NCI-H146 treated with DMSO at 0.1 percent for 48 hours (cell line): Measurements from ENCODE around the gene SLC26A9.

Source experiments
- DNase-seq: peaks from one replicate; lab custom pipeline; 2025; ENCODE audit not compliant: unreplicated experiment; lab: John Stamatoyannopoulos, UW

SLC26A9 gene

DNA sequence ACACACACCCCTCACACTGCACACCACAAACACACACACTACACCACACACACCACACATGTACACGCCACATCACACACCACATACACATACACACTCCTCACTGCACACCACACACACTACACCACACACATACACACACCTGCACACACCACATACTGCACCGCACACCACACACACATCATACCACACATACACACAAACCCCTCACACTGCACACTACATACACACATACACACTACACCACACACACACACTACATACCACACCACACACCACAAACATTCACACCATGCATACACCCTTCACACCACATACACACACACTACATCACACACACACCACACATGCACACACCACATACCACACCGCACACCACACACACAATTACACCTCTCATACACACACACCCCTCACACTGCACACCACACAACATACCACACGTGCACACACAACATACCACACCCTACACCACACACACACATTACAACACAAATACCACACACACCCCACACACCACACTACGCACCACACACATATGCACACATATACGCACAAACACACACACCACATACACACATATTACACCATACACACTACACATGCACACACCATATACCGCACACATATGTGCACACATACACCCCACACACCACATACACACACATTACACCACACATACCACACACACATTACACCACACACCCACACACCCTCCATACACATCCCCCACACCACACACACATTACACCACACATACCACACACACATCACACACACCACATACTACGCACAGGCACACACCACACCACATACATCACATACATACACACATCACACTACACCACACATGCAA lies 30.3 kb upstream of the SLC26A9 start:
- no peak for DNase-seq

DNA sequence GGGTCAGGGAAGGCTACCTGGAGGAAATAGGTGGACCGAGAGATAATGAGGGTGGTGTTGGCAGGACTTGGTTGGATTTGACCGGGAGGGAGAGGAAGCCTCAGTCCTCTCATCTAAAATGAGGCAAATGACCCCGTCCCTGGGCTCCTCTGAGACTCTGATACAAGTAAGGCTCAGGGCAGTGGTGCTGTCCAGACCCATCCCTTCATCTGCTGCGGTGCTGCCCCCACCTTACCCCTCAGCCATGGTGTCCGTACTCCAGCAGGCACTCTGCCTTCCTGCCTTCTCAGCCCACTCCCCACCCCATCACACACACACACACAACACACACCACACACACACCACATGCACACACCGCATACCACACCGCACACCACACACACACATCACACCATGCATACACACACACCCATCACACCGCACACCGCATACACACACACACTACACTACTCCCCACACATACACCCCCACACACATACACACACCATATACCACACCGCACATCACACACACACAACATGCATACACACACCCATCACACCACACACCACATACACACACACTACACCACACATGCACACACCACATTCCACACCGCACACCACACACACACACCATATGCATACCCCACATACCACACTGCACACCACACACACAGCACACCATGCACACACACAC lies 29.4 kb upstream of the SLC26A9 start:
- DNase-seq, result no peak

DNA sequence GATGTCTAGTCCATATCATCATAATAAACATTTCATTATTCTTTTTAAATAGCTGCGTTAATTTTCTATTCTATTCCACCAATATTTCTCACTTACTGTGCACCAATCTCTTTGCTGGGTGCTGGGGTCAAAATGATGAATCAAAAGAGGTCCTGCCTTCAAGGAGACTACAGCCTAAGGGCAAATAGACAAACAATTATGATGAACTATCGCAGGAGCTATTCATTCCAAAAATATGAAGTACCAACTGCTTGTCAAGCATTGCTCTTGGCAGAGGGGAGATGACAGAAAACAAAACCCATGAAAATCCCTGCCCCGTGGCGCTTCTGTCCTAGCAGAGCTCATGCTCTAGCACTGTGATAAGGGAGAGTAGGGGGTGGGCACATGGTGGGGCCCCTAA lies 28.8 kb upstream of the SLC26A9 start:
- DNase-seq, result no peak

DNA sequence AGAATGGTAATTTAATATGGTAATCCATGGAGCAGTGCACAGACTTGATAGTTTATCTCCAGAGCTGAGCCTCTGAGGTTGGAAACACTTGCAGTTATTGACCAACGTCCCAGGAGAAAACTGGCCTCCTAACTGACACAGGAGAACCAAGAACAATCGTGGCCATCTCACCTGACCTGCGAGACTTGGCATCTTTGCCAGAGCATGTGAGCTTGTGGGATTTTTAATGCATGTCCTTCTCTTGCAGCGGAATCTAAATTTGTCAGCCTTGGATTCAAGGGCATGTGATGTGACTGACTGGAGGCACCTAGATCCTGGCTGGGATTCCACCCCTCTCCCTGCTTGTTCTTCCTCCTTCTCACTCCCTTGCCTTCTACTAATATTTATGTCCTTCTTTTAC lies 27.8 kb upstream of the SLC26A9 start:
- no peak for DNase-seq

DNA sequence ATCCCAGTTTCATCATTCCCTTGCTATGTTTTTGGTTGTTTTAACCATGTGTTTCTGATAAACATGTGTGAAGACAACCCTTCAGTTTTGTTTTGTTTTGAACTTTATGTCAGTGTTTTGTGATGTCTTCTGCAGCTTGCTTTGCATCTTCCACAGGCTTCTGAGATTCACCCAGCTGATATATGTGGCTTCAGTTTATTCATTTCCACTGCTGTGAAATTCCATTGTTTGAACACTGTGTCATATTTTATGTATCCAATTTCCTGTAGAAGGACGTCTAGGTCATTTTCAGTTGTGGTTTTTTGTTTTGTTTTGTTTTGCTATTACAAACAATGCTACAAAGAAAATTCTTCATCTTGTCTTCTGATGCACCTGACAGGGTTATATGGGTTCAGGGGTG lies 27.2 kb upstream of the SLC26A9 start:
- DNase-seq, result no peak

DNA sequence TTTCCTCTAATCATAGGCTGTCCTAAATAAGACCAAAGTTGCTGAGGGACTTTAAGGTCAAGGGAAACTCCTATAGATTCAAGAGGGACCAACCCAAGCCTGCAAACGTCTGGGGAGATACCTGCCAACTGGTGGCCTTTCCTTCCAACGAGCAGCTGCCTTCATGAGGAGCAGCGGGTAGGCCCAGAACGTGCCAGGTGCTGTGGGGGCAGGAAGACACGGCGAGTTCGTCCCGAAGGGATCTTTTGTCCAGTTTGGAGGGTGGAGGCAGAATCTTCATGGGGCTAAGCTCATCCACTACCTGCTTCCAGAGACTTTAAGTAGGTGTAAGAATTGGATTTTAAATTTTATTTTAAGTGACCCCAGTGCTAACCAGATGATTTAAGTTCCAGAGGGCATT lies 26.0 kb upstream of the SLC26A9 start:
- no peak for DNase-seq

DNA sequence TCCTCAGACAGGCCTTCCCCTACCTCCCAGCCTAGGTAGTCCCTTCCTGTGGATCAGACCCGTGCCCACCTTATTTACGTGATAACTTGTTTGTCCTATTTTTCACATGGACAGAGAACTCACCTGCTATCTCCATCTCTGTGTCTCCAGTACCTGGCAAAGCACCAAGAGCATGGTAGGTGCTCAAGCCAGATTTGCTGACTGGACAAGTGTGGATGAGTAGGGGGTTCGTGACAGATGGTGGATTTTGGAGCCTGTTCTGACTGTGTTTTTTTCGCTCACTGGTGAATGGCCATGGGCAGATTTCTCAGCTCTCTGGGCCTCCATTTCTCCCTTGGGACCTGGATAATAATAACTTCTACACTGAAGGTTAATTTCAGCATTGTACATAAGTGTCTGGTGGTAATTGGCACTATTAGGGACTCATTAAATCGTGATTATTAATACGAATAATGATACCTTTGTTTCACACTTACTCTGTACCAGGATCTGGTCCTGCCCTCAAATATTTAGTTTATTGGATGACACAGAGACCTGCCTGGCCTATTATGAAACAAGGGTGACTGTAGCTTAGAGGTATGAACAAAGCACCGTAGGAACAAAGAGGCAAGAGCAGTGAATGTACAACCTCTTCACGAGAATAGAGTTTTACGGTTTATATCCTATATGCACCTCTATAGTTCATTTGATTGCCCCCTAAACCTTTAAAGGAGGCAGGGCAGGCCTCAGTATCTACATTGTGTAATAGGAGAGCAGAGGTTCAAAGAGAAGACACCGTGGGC lies 24.5 kb upstream of the SLC26A9 start:
- no peak for DNase-seq

DNA sequence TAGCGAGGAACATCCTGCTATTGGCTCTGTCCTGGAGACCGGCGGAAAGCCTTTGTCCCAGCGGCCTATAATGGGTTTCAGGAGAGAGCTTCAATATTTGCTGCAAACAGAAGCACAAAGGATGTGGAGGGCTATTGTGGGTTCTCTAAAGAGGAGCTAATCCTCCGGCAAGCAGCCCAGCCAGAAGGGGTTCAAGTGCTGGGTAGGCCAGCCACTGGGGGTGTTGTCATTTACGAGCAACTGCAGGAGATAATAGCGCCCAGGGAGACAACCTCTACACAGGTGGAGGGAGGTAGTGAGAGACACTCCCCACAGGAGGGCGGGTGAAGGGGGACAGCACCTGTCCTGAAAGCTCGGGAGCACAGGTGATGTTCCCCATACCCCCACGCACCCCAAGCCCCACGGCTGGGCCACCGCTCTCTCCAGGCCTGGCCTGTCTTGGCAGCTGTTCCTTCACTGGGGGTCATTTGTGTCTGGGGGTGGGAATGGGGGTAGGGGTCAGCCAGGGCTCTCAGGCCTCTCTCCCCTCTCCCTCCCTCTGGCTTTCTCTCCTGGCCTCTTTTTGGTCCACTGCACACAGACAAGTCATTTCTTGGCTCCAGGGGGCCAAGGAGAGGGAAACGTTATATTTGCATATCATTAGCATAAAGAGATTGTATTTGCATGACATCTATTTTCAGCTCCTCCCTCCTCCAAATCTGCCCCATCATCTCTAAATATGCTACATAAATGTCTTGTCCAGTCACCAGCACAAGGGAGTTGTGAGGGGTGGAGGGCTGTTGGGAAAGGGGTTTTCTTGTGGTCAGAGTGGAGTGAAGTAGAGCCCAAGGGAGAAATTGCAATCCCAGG lies 22.0 kb upstream of the SLC26A9 start:
- peak; percentile 94 for DNase-seq

DNA sequence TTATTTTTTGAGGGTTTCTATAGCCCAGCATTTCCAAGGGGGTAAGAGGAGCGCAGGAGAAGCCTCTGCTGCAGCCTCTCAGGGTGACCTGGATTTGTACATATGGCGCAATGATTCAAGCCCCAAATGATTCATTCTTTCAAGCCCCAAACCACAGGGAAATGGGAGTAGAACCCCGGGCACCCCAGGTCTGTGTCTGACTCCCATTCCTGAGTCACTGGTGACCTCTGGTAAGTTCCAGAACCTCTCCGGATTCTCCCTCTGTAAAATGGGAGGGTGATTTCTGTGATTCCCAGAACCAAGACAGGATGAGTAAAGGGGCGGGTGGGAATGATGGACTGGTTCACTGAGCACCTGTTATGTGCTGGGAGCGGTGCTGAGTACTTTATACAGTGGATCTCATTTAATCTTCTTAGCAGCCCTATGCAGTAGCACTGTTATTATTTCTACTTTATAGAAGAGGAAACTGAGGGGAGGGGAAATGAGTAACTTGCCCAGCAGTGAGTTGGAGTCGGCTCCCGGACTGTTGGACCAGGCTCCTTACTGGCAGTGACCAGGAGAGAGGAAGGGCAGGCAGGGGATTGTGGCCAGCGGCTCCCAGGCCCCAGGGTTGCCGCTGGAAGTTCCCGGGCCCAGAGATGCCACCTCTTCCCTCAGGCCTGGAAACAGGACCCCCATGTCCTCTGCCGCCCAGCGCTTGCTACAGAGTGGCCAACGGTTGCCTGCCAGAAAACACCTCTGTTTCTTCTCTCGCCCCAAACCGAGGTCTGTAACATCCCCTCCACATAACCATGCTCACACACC lies 20.3 kb upstream of the SLC26A9 start:
- no peak for DNase-seq

DNA sequence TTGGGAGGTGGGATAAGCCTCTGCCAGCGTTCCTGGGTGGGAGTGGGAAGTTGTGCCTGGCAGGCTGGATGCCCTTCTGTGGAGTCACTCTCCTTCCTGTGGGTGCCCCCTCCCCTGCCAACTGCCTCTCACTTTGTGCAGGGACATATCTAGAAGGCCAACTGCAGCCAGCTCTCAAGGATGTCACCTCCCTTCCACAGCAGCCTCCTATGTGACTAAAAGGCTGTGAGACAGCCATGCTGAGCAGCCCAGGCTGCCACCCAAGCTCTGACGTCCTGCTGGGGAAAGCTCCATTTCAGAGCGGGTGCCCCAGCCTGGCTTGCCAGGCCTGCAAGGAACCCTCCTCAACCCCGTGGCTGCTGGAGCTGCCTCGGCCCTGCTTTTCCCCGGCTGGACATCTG lies 19.6 kb upstream of the SLC26A9 start:
- DNase-seq, result no peak

DNA sequence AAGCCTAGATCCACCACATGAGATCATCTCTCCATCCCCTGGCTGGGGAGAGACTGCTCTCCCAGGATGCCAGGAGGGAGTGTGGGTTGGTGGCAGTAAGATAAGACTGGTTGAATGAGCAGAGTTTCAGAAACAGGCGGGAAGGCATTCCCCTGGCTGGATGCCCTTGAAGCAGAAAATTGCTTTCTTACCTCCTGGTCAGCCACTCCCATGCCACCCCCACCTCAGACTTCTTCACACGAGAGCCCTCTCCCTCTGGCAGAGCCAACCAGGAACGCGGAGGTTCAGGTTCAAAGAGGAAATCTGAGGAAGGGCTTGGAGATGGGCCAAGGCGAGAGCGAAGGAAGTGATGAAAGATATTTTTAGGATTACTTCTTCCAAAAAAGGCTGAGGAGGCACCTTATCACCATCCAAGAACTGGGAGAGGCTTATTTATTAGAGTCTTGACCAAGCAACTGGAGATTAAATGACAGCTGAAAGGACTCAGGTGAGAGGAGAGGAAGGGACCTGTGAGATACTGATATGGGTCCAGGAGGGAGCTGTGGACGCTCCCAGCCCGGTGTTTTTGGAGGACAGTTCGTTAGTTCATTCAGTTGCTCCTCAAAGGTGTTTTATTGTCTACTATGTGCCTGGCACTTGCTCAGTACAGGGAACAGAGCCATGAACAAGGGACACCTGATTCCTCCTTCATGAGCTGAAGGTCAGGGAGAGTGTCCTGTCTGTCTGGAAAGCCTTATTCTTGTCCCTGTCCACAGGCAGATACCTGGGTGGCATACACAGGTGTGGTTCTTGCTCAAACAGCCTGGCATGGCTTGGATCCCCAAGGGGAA lies 18.9 kb upstream of the SLC26A9 start:
- DNase-seq, result no peak

DNA sequence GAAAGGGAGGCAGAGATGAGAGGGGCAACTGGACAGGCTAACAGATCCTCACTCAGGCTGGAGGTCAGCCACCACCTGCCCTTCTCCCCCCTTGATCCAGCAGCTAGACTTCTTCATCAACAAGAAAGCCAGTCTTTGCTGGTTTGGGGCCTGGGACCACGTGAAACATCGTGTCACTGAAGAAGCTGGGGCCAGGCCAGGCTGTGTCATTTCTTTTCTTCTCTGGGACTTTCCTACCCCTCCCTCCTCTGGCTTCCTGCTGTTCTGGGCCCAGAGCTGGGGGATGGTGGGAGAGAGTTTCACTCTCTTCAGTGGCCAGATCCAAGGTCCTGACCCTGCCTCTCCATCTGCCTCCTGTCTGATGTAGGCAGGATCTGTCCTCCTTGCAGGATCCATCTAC lies 18.1 kb upstream of the SLC26A9 start:
- no peak for DNase-seq

DNA sequence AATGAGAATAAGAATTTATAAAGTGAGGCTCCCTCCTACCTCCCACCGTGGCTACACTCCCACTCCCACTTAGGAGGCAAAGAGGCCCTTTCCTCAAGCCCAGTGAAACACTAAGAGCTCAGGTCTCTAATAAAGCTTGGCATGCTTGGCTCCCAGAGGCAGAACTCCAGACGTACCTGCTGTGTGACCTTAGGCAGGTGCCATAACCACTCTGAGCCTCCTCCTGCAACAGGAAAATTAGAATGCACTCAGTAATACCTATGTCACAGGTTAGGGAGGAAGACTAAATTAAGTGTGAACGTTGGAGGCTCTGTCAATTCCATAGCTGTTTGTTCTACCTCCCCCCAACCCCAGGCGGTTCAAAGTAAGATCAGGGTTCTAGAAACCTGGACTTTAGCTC lies 16.5 kb upstream of the SLC26A9 start:
- DNase-seq, result no peak

DNA sequence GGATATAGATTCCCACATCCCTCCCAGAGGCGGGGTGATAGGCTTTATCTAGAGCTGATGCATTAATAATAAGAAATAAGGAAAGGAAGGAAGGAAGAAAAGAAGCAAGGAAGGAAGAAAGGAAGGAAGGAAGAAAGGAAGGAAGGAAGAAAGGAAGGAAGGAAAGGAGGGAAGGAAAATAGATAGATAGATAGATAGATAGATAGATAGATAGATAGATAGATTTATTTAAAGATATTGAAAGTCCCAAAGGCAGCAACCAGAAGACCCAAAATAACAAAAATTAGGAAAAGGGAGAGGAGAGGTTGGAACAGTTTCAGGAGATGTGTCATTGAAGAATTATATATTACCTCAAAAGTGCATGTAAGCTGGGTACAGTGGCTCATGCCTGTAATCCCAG lies 12.2 kb upstream of the SLC26A9 start:
- DNase-seq, result no peak

DNA sequence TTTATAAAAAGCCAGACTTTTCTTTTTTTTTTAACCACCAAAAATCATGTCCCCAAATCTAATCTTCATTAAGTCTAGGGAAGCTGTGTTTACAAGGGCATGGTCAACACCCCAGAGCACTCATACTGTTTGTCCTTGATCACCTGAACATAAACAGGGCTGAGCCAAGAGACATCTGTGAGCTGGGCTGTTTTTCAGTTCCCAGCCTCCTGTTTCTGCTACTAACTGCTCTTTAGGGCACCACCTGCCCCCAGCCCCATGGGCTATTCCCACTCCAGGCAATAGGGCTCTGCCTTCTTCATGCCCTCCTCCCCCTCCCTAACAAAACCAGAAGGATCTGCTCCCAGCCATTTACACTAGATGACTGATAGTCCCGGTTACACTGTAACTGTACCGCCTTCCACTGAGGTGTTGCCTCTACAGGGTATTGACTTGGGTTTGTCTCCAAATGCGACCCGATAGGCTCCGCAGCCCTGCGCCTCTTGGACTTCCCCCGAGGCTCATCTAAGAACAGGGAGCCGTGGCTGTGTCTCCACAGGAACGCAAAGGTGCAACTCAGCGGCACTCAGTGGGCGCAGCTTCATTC lies 11.7 kb upstream of the SLC26A9 start:
- no peak for DNase-seq

DNA sequence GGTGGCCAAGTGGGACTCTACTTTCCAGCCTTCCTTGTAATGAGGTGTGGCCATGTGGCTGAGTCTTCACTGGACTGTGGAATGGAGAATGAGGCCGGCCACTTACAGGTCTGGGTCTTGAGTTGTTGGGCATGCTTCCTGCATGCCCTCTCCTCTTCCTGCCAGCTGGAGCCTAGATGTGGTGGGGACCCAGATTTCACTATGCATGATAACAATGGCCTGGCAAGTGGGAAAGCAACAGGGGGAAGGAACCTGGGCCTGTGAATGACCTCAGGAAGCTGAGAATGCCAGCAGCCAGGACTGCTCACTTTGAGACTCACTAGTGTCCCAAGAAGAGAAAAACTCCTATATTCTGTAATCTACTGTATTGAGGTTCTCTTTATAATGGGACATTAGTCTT lies 8.5 kb upstream of the SLC26A9 start:
- DNase-seq, result no peak

DNA sequence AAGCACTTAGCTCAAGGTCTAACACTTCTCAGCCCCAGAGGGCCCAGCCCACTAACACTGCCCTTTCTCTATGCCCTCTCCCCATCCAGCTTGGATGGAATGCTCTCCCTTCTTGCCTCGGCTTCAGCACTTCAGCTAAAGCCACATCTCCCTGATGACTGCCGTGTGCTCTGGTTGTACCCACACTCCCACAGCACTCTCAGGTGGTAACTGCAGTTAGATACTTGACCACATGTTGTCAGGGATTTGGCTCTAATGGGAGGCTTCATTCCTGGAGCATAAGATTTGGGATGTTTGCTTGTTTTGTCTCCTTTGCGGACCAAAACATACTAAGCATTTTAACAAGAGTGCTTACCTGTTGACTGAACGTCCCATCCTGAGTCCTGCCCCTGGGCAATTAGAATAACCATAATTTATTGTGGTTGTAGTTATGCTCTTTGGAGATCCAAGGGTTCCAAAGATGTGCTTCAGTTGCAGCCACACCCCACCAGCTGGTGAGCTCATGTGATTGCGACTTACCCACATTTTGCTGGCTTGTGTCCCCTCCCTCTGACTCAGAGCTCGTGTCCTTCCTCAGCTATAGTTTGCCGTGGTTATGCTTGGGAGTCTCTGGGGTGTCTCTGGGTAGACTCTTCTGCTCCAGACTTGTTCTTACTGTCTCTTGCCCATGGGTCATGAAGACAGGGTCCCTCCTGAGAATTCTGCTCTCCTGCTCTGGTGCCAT lies 7.7 kb upstream of the SLC26A9 start:
- DNase-seq, result no peak

DNA sequence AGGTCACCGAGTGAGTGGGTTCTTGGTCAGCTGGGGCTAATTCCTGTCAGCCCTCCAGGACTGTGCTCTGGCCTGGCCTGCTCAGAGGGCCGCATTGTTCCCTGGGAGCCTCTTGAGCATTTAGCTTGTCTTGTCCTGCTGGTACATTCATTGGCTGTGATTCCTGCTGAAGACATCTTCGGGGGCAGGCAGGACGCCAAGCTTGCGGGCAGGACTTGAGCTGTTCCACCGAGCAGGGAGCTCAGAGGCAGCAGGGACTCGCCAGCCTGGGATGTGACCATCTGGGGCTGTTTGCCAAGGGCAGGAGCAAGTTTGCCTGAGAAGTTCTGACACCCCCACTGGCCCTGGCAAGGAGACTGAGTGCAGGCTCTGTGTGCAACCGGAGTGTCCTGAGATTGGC lies 7.0 kb upstream of the SLC26A9 start:
- DNase-seq, result no peak
